Activated CD8-positive, alpha-beta T cell treated with anti-CD3 and anti-CD28 coated beads for 36 hours (primary cell): ENCODE data around the gene DMBT1. TPM values are rescaled to one million over a fixed set of nuclear protein-coding genes. Genes with fewer than 3 reads are reported as not detected.
"Not testable (repeated sequence)": the region's sequence is repeated elsewhere in the genome, so short reads cannot be mapped to it uniquely, and the experiment has no call there.

ENCODE experiments used
- ATAC-seq: fragments of 200-7000 bp; cut with Tn5 transposase; one replicate; pipeline ENCODE4 v1.10.0; 2021; ENCODE audit warnings: mild to moderate bottlenecking, moderate library complexity
- CTCF ChIA-PET: fragments of 350-600 bp; sonication (Branson Sonifier 250); formaldehyde crosslinking; loops from one replicate; lab custom pipeline; 2021; ENCODE audit warnings: antibody characterized with exemption; lab: Charles Lee
- POLR2A ChIA-PET: fragments of 350-600 bp; sonication (Branson Sonifier 250); formaldehyde crosslinking; loops from one replicate; lab custom pipeline; 2021; ENCODE audit warnings: antibody characterized with exemption; lab: Charles Lee
- DNase-seq: peaks from one replicate; pipeline ENCODE4 v3.0.0-alpha.2; 2020
- H3K27ac Mint-ChIP-seq: one replicate; pipeline ENCODE4 v1.8.0; 2021; ENCODE audit warnings: mild to moderate bottlenecking, mixed read lengths
- H3K27me3 Mint-ChIP-seq: one replicate; pipeline ENCODE4 v1.8.0; 2021; ENCODE audit warnings: mixed read lengths
- H3K36me3 Mint-ChIP-seq: one replicate; pipeline ENCODE4 v1.8.0; 2021; ENCODE audit warnings: low read depth, mixed read lengths
- H3K4me1 Mint-ChIP-seq: one replicate; pipeline ENCODE4 v1.8.0; 2021; ENCODE audit warnings: low read depth, mixed read lengths
- H3K4me3 Mint-ChIP-seq: one replicate; pipeline ENCODE4 v1.8.0; 2021; ENCODE audit warnings: mild to moderate bottlenecking, moderate library complexity, mixed read lengths
- H3K9me3 Mint-ChIP-seq: one replicate; pipeline ENCODE4 v1.8.0; 2021; ENCODE audit warnings: mixed read lengths
- intact Hi-C: fragments of 100-400 bp; cut with micrococcal nuclease; formaldehyde crosslinking; loops from one replicate; pipeline ENCODE4 v1.10.0; 2022
- total RNA-seq, 2 experiments: library from RNA; stranded (reverse); gene quantifications; one replicate each; pipeline ENCODE4 v1.2.3, GENCODE V29; 2021
- TF ChIP-seq, protein P1 (sequence below): fragments of 200-600 bp; IDR thresholded peaks from one replicate; pipeline ENCODE4 v1.8.0; 2022; ENCODE audit warnings: antibody characterized with exemption, mild to moderate bottlenecking

DMBT1 gene
- total RNA-seq, 2 experiments from 2014 or later: not detected

DNA sequence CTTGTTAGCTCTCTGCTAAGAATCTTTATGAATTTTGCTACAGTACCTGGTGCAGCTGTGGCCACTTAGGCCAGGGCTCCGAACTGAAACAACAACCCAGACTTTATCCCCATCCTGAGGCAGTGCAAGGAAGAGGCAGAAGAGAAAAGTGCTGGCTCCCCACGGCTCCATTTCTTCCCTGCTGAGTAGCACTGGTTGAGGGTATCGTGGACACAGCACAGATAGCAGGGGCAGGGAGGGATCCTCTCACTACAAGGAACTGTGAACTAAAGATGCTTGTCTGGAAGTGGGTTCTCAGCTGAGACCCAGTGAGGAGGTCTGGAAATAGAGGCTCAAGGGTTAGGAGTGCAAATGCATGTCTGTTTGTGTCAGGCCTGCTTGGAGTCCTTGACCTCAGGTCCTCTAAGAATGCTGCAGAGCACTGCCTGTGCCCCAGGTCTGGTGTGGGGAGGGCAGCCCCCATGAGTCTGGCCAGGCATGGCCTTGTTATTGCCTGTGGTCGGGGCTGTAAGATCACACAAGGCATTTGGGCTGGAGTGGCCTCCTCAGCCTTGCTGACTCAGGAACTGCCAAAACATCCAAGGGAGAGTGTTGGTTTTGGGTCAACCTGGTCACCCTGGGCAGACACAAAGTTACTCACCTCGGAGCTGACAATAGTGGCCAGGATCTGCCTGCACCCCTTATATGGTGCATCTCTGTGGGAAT lies 58.1 kb downstream of the DMBT1 start:
- H3K27me3 Mint-ChIP-seq: peaks cover 2% of the 10 kb centered on the region
- H3K27ac Mint-ChIP-seq: no peak overlapping the region
- CTCF ChIA-PET: interaction anchor here (1.4 kb wide), 1 partner anchor 30 kb away, joined by 4 read pairs; no protein-coding TSS in a partner anchor
- no peak for DNase-seq
- H3K4me3 Mint-ChIP-seq: no peak overlapping the region
- no peaks in the 10 kb centered on the region for H3K9me3 Mint-ChIP-seq
- no peak for ATAC-seq
- TF ChIP-seq, protein P1, sequence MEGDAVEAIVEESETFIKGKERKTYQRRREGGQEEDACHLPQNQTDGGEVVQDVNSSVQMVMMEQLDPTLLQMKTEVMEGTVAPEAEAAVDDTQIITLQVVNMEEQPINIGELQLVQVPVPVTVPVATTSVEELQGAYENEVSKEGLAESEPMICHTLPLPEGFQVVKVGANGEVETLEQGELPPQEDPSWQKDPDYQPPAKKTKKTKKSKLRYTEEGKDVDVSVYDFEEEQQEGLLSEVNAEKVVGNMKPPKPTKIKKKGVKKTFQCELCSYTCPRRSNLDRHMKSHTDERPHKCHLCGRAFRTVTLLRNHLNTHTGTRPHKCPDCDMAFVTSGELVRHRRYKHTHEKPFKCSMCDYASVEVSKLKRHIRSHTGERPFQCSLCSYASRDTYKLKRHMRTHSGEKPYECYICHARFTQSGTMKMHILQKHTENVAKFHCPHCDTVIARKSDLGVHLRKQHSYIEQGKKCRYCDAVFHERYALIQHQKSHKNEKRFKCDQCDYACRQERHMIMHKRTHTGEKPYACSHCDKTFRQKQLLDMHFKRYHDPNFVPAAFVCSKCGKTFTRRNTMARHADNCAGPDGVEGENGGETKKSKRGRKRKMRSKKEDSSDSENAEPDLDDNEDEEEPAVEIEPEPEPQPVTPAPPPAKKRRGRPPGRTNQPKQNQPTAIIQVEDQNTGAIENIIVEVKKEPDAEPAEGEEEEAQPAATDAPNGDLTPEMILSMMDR: no peak
- H3K36me3 Mint-ChIP-seq: no peaks in the 10 kb centered on the region
- POLR2A ChIA-PET: no interaction called here
- intact Hi-C loops: no loop called here
- H3K4me1 Mint-ChIP-seq: no peaks in the 10 kb centered on the region

DNA sequence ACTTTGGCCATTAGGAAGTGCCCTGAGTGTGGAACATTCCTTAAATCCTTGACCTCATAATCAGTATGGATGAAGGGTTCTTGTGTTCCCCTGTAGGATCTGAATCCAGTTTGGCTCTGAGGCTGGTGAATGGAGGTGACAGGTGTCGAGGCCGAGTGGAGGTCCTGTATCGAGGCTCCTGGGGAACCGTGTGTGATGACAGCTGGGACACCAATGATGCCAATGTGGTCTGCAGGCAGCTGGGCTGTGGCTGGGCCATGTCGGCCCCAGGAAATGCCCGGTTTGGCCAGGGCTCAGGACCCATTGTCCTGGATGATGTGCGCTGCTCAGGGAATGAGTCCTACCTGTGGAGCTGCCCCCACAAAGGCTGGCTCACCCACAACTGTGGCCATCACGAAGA lies 60.4 kb downstream of the DMBT1 start:
- CTCF ChIA-PET, intact Hi-C loops, H3K4me1 Mint-ChIP-seq, H3K27ac Mint-ChIP-seq, H3K4me3 Mint-ChIP-seq, H3K27me3 Mint-ChIP-seq, POLR2A ChIA-PET, H3K36me3 Mint-ChIP-seq, H3K9me3 Mint-ChIP-seq, DNase-seq, ATAC-seq: not testable (repeated sequence)

DNA sequence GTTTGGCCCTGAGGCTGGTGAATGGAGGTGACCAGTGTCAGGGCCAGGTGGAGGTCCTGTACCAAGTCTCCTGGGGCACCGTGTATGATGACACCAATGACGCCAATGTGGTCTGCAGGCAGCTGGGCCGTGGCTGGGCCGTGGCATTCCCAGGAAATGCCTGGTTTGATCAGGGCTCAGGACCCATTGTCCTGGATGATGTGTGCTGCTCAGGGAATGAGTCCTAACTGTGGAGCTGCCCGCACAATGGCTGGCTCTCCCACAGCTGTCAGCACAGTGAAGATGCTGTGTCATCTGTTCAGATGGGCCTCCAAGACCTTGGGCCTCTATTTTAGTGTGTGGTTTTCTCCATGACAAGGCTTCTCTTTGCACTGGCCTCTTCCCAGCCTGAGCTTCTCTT lies 64.0 kb downstream of the DMBT1 start:
- DNase-seq (no peak), ATAC-seq (no peak)
- Mint-ChIP-seq H3K4me1 (no peaks in the 10 kb centered on the region), H3K36me3 (no peaks in the 10 kb centered on the region), H3K4me3 (no peak overlapping the region), H3K27me3 (peaks cover 2% of the 10 kb centered on the region), H3K27ac (no peak overlapping the region), H3K9me3 (no peaks in the 10 kb centered on the region)
- intact Hi-C loops: no loop called here
- TF ChIP-seq, protein P1: no peak
- ChIA-PET CTCF (interaction anchor here (1.9 kb wide), 1 partner anchor 59 kb away, joined by 4 read pairs; no protein-coding TSS in a partner anchor), POLR2A (no interaction called here)

DNA sequence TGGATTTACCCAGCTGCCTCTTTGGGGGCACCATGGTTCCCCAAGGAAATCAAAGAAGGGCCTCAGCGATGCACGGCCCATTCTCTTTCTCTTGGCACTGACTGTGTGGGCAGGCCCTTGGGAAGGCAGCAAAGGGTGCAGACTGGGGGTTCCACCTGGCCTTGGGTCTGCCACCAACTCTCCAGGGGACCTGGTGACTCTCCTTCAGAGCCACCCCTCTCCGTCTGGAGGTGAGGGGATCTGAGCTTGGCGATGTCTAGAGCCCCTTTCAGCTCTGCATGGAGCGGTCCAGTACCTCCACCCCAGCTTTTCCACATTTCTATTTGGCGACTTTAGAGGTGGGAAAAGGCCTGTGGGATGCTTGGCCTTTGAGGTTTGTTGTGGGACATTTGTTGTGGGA lies 70.0 kb downstream of the DMBT1 start:
- H3K4me3 Mint-ChIP-seq: no peak overlapping the region
- intact Hi-C loops: no loop called here
- DNase-seq: no peak
- ChIA-PET POLR2A (no interaction called here), CTCF (interaction anchor here (0.6 kb wide), 1 partner anchor 285 kb away, joined by 3 read pairs; no protein-coding TSS in a partner anchor)
- ATAC-seq: no peak
- H3K27ac Mint-ChIP-seq: no peak overlapping the region
- no peaks in the 10 kb centered on the region for H3K9me3 Mint-ChIP-seq
- H3K4me1 Mint-ChIP-seq: no peaks in the 10 kb centered on the region
- no peaks in the 10 kb centered on the region for H3K36me3 Mint-ChIP-seq
- peaks cover 1% of the 10 kb centered on the region for H3K27me3 Mint-ChIP-seq
- TF ChIP-seq, protein P1: no peak

DNA sequence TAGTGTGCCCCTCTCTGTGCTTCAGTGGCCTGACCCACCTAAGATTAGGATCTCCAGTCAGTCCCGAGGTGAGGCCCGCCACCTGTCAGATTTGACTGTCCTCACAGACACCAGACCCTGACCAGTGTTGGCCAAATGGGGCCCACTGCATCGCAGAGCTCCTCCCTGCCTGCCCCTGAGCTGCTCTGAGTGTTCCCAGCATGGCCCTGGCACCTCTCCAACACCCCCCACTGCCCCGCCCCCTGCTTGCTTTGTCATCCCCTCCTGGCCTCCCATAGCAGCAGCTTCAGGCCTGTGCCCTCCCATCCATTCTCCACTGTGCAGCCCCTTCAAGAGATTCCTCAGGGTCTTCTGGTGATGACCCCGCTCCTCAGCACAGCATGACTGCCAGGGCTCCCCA lies 71.5 kb downstream of the DMBT1 start:
- ChIA-PET CTCF (no interaction called here), POLR2A (no interaction called here)
- Mint-ChIP-seq H3K27me3 (peaks cover 7% of the 10 kb centered on the region), H3K27ac (no peak overlapping the region), H3K9me3 (no peaks in the 10 kb centered on the region), H3K4me1 (no peaks in the 10 kb centered on the region), H3K4me3 (no peak overlapping the region), H3K36me3 (no peaks in the 10 kb centered on the region)
- TF ChIP-seq, protein P1: no peak
- DNase-seq (no peak), ATAC-seq (no peak)
- intact Hi-C loops: no loop called here
